T-helper 2 cell (primary cell): ENCODE results near the gene CCS.
"Not testable (repeated sequence)": the region's sequence is repeated elsewhere in the genome, so short reads cannot be mapped to it uniquely, and the experiment has no call there.

Experiments used
- DNase-seq, 5 experiments: peaks; one replicate each; pipeline versions ENCODE4 v3.0.0 to v3.0.0-alpha.2; 2012 to 2022
- total RNA-seq, 2 donors: gene quantifications; one replicate each; lab custom pipeline; 2026; lab: John Stamatoyannopoulos, UW

CCS gene
- 16.5 to 32.3 reads per million in 2 donors for total RNA-seq

DNA sequence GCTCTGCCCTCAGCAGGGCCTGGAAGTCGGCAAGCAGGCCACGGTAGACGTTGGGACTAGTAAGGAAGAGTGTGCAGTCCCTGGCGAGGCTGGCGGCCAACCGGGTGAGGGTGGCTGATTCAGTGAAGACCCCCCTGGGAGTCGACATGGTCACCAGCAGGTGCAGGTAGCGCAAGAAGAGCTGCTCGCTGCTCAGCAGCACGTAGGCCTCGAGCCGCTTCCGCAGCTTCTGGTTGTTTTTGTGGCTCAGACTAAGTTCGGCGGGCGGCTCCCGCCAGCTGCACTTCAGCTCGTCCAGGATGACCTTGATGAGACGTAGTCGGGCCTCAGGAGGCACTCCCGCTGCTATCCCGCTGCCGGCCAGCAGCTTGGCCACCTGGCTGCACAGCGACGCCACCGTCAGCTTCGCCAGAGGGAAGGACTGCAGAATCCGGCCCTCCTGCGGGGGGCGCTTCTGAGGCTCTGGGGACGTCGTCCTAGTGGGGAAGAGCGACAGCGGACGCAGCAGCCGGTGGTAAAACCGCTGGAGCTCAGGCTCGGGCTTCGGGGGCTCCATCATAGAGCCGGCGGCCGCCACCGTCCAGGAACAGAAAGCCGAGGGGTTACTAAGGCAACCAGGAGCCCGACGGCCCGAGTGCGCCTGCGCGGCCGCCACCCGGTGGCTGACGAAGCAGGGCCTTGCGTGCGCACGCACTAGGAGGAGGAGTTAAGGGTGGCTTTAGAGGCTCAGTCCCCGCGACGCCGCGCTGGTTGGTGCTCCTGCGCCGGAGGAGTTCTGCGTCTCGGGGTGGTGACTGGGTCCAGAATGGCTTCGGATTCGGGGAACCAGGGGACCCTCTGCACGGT, at the start of gene CCS, which contains the start of gene CCDC87:
Gene CCS, plus strand, starts transcription at position 729 of the 846 bp plus-strand sequence. Its CDS starts 77 bp downstream, at position 806.
Gene CCDC87, minus strand, starts transcription at position 607 of the 846 bp plus-strand sequence. Its CDS starts 48 bp downstream, at position 559.
- peak; percentile 95 to 99 (median 98) for DNase-seq

DNA sequence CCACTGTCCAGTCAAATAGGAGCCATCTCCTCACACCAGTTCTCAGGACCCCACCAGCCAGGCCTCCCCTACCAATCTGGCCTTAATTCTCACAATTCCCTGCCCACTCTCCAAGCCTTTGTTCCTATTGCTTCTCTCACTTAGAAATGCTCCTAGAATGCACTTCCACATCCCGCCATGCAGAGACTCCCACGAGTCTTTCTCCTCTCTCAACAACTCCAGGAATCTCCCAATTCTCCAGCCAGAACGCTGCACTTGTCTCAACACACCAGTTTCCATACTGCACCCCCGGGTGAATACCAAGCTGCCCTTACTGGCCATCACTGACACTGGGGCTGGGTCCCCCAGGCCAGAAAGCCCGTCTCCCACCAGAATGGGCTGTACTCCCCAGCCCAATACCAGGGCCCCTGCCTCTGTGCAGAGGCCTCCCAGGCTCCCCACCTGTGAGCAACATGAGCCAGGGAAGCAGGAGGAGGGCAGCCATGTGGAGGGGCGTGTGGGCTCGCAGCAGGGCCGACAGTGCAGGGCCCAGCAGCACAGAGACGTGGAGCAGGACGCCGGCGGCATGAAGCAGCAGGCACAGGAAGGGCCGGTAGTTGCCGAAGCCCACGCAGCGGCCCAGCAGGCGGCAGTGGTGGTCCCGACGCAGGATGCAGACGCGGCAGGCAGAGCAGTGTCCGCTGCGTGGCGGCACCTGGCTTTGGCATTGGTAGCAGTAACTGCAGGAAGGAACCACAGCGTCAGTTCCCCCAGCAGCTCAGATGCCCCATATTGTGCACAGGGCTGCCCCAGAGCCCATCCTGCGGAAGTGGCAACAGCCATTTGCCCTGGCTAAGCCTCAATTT, 49.5 kb upstream of the CCS start:
- peak in 3 of 5 experiments; percentile 48 to 88 (median 77) for DNase-seq

DNA sequence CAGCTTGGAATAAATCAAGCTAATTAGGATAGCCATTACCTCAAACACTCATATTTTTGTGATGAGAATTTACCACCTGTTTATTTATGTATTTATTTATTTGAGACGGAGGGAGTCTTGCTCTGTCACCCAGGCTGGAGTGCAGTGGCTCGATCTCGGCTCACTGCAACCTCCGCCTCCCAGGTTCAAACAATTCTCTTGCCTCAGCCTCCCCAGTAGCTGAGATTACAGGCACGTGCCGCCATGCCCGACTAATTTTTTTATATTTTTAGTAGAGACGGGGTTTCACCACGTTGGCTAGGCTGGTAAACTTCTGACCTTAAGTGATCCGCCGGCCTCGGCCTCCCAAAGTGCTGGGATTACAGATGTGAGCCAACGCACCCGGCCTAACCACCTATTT, 48.0 kb upstream of the CCS start:
- DNase-seq = not testable (repeated sequence)

DNA sequence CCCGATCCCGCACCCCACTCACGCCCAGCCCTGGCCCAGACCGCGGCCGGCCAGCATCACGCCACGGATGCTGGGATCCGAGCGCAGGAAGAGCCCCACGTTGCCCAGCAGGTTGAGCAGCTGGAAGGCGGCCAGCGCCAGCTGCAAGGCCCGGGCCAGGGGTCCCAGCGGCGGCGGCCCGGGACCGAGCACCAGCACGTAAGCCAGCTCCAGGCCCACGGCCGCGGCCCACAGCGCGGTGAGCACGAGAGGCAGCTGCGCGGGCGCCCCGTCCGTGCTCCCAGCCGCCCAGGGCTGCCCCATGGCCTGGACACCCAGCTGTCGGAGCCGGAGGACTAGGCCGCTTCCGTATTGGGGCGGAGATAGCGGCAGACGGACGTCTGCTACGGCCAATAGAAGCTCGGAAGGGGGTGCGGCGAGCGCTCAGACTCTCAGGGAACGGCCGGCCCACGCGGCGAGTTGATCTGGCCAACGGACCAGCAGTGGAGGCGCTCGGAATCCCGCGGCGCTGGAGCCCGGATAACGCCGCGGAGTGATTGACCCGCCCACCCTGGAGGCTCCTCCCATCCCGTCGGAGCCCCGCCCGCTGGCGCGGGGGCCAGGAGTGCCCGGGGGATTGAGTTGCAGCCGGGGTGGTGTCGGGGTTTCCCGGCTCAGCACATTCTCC, 47.2 kb upstream of the CCS start, which contains the start of gene ZDHHC24:
Gene ZDHHC24, minus strand, starts transcription at position 348 of the 667 bp plus-strand sequence. Its CDS starts 45 bp downstream, at position 303.
- peak; percentile 79 to 92 (median 79) for DNase-seq

- peak in 1 of 5 experiments; percentile 18 for DNase-seq
Measured at GRCh38 chr11:66546368-66546965, 46.5 kb upstream of the CCS start, which contains the start of gene ACTN3. ACTN3 (plus strand) TSS chr11:66546903; CDS start chr11:66546938, 35 bp downstream.

DNA sequence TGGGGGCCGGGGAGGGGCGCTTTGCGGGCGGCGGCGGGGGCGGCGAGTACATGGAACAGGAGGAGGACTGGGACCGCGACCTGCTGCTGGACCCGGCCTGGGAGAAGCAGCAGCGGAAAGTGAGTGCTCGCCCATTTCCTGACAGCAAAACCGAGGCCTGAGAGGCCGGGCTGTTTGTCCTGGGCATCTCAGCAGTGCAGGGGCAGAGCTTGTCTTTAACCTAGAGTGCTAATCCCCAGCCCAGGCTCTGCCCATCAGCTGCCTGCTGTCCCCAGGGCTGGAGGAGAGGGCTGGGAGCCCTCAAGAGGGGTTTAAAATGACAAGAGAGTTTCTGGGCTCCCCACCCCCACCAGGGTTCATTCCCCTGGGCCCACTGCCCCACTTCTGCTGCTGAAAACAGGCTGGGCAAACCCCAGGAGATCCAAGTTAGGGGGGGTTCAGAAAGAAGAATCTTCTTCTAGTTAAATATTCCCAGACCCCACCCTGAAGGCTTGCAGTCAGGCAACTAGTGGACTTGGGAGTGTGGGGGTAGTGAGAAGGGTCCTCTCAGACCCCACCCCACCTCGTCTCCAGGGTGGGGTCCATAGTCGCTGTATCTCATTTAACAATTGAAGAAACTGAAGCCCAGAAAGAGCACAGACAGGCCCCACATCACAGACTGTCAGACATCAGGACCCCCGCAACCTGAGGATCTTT, 45.9 kb upstream of the CCS start:
- no peak for DNase-seq

DNA sequence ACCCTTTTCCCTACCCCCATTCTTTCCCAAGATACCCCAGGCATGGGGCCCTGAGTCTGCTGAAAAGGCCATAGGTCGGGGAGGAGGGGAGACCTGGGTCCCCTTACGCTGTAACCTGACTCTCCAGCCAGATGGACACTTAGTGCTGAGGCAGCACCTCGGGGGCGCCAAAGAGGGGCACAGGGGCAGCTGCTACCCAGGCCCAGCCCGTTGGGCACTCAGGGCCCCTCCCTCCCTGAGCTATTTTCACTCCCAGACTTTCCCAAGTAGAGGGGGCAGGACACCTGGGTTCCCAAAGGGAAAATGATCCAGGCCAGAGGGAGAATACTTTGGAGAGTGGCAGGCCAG, 45.3 kb upstream of the CCS start:
- no peak for DNase-seq

DNA sequence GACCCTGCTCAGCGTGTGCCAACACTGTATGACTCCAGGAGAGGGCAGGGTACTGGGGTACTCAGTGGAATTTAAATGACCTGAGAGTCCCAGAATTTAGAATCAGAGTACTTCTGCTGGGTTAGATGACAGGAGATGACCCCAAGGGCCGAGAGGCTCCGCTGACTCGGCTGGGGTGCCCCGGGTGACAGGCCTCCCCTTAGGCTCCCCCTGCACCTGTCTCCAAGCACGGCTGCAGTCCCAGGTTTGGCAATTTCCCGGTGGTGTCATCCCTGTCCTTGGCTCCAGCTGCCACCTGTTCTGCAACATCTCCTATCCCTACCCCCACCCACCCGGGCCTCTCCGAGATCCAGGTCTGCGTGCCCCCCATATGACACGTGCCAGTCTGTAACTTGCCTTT, 44.9 kb upstream of the CCS start:
- DNase-seq = no peak

DNA sequence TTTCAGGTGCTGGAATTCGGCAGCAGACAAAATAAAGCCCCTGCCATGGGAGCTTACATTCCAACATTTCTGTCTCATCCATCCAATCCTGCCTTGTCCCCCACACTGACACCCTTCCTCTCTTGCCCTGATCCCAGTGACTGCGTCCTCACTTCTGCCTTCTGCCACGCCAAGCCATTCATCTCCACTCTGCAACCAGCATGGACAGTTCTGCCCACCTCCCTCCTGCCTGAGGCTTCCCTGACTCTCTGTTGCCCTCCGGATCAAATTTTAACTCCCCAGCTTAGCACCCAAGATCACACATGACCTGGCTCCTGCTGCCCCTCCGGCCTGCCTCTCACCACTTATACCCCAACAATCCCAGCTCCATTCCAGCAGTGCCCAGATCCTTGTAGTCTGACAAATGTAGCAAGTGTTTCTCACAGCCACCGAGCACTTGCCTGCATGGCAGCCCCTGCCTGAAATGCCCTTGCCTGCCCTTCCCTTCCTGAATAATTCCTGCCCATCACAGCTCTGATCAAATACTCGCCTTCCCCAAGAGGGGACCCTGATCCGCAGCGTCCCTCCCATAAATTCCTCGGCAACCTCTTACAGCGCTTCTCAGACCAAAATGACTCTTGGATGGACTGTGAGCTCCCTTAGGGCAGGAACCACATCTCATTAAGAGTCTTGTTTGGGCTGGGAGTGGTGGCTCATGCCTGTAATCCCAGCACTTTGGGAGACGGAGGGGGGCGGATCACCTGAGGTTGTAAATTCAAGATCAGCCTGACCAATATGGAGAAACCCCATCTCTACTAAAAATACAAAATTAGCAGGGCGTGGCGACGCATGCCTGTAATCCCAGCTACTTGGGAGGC, 44.0 kb upstream of the CCS start:
- DNase-seq = no peak

GRCh38 chr11:66549696-66550095, 43.3 kb upstream of the CCS start:
- no peak for DNase-seq

DNA sequence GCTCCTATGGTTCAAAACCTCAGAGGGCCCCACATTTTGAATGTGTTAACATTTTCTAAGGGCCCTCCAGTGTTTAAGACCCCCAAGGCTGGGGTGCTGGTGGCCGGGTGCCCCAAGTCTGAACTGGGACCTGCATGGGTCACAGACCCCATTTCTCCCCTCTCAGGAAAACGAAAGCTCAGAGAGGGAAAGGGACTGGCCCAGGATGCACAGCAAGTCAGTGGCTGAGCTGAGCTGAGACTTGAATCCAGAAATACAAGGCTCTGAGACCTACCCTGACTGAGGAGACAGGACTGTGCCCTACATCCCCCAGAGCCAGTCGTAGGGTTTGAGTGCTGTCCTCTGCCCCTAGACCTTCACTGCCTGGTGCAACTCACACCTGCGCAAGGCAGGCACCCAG, 42.1 kb upstream of the CCS start:
- no peak for DNase-seq

- DNase-seq = no peak
Measured at GRCh38 chr11:66554602-66555001, 38.4 kb upstream of the CCS start.

DNA sequence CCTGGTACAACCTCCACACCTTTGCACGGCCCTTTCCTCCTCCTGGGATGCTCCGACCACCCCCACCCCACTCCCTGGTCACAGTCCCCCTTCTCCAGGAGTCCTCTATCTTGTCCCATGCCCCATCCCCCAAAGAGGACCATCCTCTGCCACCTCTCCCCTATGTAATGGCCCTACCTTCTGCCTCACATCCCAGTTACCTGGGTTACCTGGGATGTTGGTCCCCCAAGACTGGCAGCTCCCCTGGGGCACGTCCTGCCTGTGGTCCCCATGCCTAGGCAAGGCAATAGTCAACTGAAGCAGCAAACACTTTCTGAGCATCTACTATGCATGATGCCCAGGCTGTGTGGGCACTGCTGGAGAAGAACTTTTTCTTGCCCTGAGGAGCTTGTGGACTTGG, 37.6 kb upstream of the CCS start:
- DNase-seq = no peak

DNA sequence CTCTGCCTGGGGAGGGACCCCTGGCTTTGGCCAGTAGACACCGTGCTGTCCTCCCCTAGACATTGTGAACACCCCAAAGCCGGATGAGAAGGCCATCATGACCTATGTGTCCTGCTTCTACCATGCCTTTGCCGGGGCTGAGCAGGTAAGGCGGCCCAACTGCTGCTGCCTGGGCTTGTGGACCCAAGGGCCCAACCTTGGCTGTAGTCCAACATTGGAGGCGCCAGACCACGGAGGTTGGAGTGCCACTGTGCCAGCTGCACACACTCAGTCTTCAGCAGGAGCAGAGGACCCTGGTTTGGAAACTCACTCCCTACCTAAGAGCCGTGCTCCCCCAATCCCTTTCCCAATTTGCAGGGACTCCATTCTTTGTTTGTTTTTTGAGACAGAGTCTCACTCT, 36.9 kb upstream of the CCS start:
- DNase-seq = no peak

GRCh38 chr11:66557733-66558326, 35.2 kb upstream of the CCS start:
- DNase-seq = no peak

- DNase-seq = peak in 2 of 5 experiments; percentile 15 to 38
Measured at GRCh38 chr11:66559142-66559865, 33.7 kb upstream of the CCS start.

GRCh38 chr11:66559866-66560676, 32.9 kb upstream of the CCS start:
- no peak for DNase-seq

DNA sequence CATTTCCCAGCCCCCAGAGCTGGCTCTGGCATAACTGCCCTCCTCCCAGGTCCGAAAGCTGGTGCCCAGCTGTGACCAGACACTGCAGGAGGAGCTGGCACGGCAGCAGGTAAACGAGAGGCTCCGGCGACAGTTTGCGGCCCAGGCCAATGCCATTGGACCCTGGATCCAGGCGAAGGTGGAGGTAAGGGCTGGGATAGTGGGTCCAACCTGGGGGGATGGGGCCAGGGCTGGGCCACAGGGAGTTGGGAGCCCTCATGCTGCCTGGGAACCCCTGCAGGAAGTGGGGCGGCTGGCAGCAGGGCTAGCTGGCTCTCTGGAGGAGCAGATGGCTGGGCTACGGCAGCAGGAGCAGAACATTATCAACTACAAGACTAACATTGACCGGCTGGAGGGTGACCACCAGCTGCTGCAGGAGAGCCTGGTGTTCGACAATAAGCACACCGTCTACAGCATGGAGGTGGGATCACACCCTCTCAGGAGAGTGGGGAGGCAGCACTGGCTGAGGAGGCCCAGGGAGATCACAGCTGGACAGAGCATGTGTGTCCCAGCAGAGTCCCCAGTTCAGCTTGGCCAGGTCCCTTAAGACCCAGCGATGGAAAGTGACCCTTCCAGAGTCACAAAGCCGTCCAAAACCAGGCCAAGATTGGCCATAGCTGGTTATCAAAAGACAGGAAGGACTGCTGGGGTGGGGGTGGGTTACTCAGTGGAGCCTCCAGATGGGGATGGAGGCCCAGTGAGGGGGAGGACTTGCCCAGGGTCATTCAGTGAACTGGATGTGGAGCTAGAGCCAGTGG, 31.6 kb upstream of the CCS start:
- DNase-seq = no peak
